ENCODE results near the gene ETS2.

The ETS2 gene

GRCh38 chr21:38858026-38858811 is 52.5 kb downstream of the ETS2 start:
- DNase-seq (ENCODE audit: low spot score) (no peak), FAIRE-seq (no peak)

GRCh38 chr21:38858812-38859205 is 53.1 kb downstream of the ETS2 start:
- FAIRE-seq (no peak), DNase-seq (ENCODE audit: low spot score) (no peak)

GRCh38 chr21:38859852-38860251 is 54.1 kb downstream of the ETS2 start:
- DNase-seq (ENCODE audit: low spot score), result no peak
- FAIRE-seq, result no peak

GRCh38 chr21:38861056-38861455 is 55.3 kb downstream of the ETS2 start:
- FAIRE-seq, result no peak
- DNase-seq (ENCODE audit: low spot score), result no peak

- DNase-seq (ENCODE audit: low spot score), result no peak
Observed at GRCh38 chr21:38861989-38862683, 56.4 kb downstream of the ETS2 start.

GRCh38 chr21:38863291-38863690 is 57.6 kb downstream of the ETS2 start:
- FAIRE-seq (no peak), DNase-seq (ENCODE audit: low spot score) (no peak)

More at GRCh38 chr21:38861989-38862683, 56.4 kb downstream of the ETS2 start:
- FAIRE-seq, result no peak

- DNase-seq (ENCODE audit: low spot score), result no peak
- FAIRE-seq, result no peak
Observed at GRCh38 chr21:38863843-38864363, 58.2 kb downstream of the ETS2 start.

- no peak for FAIRE-seq
- no peak for DNase-seq (ENCODE audit: low spot score)
Observed at GRCh38 chr21:38864964-38865363, 59.2 kb downstream of the ETS2 start.

GRCh38 chr21:38869196-38869595 is 63.5 kb downstream of the ETS2 start:
- no peak for FAIRE-seq
- no peak for DNase-seq (ENCODE audit: low spot score)

- FAIRE-seq (no peak), DNase-seq (ENCODE audit: low spot score) (no peak)
Observed at GRCh38 chr21:38869946-38870345, 64.2 kb downstream of the ETS2 start.
